ENCODE data around the gene RNF144B.
A peak's percentile ranks its signal among the peaks of the same experiment; 100 is the strongest.

Gene RNF144B

DNA sequence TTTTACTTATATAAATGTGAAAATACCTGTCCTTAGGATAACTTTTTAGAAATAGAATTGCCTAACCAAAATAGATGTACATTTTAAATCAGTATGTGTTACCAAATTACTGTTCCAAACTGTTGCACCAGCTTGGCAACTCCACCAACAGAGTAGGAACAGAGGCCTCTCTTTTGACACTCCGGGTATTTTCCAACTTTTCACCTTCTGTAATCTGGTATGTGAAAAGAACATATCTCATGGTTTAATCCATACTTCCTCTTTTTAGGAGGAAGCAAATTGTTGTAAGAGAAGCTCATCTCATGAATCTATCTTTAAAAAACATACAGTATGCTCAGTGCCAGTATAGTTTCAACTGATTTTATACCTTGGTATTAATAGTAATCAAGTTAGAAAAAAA is 24.9 kb downstream of the RNF144B start:
- peak; percentile 80 for DNase-seq

- no peak for DNase-seq
These were observed 25.5 kb downstream of the RNF144B start for GRCh38 chr6:18412644-18413043.

DNA sequence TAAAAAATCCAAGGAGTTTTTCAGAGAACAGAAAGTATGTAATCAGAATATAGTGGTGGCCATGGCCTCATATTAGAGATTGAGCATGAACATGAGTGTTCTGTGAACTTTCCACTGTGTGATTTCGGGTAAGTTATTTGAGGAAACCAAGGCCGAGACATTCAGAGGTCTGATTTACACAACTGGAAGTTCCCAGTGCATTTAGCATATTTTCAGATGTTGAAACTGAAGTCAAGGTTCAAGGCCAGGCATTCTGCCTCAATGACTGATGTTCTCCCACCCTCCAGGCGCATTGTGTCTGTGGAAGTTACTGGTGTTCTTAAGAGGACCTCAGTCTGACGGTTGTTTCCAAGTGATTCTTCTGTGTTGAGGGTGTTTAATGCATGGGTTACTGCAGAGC is 26.2 kb downstream of the RNF144B start:
- no peak for DNase-seq

DNA sequence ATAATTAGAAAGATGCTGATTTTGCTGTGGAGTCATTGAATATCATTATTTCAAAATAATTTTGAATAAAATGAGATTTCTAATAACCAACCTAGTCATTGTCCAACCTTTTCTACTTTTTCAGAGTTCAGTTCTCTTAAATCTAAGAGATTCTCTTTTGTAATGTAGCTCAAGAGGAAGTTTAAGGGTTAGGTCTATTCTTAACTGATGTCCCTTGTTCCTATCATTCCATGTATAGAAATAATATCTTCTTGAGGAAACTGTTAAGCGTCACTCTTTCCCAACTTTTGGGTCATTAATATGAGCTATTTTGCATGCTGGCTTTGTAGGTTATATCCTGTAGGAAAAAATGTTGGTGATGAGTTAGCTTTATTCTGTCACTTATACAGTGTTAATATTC is 27.0 kb downstream of the RNF144B start:
- no peak for DNase-seq

DNA sequence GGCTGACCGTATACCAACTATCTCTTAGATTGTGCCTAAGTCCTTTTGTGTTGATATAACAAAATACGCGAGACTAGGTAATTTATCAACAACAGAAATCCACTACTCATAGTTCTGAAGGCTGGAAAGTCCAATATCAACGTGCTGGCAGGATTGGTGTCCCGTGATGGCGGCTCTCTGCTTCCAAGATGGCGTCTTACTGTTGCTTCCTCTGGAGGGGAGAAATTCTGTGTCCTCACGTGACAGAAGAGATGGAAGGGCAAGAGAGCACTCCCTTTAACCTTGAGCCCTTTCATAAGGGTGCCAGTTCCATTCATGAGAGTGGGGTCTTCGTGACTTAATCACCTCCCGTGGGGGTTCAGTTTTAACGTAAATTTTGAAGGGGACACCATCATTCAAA is 28.1 kb downstream of the RNF144B start:
- DNase-seq: no peak

DNA sequence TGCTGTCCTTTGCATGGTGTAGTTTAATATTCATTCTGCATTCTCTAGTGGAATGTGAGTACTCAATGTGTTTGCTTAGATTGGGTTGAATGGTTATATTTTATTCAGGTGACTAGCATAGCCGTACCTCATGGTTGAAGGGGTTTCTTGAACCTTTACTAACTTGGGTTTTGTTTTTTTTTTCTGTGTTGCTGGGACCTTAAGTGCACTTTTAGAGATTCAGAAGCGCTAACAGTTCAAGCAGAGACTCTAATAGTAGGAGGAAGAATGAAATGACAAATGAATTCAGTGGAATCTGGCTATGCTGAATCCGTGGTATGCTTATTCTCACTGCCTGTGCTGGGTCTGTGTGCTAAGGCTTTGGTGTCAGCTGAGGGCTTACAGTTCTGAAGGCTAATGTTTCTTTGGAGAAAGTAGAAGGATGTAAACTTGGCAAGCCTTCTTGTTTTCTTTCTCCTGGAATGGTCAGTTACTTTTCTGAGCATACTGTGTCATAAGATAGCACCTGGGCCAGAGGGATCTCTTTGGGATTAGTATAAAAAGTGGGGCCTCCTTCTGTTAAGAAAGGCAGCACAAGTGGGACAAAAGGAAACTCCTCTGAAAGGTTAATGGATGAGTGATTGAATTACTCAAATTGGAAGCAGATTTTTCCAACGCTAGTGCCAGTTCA is 28.7 kb downstream of the RNF144B start:
- DNase-seq: no peak

DNA sequence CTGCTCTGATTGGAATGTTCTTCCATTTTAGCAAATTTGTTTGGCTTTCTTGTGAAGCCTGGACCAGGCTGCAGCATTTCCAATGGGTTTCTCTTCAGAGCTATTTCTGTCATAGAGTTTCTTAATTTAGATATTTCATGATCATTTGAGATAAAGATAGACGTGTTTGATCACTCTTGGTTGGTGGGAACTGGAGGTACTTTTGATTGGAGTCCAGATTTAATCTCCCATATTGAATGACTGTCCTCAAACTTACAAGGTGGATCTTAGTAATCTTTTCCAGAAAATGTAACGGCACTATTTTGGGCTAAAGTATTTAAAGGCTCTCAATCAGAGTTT is 29.2 kb downstream of the RNF144B start:
- no peak for DNase-seq

DNA sequence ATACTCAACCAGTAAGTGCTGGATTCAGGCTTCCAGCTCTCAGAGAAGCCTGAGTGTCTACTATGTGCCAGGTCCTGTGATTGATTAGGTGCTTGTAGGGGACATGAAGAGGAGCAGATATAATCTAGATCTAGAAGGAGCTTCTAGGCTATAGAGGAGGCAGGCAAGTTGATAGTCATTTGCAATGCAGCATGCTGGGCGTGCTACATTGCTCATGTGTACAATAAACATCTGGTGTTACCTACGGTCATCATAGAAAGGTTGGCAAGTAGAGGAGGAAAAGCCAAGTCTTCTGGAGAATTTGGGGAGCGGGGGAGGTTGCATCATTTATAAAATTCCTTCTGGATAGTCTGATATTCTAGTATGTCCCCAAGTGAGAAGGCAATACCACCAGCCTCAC is 33.2 kb downstream of the RNF144B start:
- no peak for DNase-seq

GRCh38 chr6:18422136-18422535 is 35.0 kb downstream of the RNF144B start:
- DNase-seq: no peak

GRCh38 chr6:18423426-18423825 is 36.3 kb downstream of the RNF144B start:
- DNase-seq: no peak

- no peak for DNase-seq
These were observed 37.1 kb downstream of the RNF144B start for GRCh38 chr6:18424201-18424600.

DNA sequence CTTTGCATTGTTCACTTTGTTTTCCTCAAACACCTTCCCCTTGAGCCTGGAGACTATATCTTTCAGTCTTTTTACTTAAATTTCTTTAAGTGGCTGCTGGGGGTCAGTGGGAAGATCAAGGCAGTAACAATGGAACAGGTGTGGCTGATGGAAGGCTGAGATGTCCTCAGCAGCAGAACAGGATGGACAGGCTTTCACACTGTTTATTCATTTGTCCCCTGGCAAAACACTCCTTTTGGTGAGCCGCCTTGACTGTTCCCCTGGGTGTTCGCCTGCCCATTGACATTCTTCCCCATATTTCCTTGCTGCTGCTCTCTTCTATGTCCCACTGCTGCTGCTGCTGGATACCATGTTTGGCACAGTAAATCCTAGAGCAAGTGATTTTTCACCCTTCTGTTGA is 38.1 kb downstream of the RNF144B start:
- no peak for DNase-seq

DNA sequence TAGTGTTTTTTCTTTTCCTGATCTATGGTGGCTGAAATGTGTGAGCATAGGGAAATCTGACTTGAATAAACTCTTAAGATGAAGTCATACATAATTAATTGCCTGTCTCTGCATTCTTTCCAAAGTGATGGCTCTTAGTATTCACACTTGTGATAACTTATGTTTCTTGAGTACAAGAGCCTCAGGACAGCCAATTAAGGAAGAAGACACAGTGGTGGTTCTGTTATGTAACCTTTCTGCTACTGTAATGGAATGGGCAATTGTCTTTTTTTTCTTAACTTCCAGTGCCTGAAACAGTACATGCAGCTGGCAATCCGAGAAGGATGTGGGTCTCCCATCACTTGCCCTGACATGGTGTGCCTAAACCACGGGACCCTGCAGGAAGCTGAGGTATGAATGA is 40.1 kb downstream of the RNF144B start:
- DNase-seq: no peak

GRCh38 chr6:18429655-18430297 is 42.6 kb downstream of the RNF144B start:
- DNase-seq: no peak

GRCh38 chr6:18431581-18431980 is 44.4 kb downstream of the RNF144B start:
- no peak for DNase-seq

DNA sequence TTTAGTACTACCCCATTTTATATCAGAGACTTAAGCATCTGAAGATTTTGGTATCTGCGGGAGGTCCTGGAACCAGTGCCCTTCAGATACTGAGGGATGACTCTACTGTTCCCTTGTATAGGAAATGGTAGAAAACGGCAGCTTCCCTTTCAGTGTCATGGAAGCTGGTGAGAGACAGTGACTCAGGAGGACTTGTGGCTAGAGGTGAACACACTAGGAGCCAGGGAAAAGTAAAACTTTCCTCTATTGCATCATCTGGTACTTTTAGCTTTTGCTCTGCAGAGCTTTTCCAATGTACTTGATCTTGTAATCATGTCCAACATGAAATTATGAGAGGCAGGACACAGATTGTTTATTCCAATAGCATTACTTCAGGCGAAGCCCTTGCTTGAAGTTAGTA is 45.0 kb downstream of the RNF144B start:
- peak; percentile 23 for DNase-seq

DNA sequence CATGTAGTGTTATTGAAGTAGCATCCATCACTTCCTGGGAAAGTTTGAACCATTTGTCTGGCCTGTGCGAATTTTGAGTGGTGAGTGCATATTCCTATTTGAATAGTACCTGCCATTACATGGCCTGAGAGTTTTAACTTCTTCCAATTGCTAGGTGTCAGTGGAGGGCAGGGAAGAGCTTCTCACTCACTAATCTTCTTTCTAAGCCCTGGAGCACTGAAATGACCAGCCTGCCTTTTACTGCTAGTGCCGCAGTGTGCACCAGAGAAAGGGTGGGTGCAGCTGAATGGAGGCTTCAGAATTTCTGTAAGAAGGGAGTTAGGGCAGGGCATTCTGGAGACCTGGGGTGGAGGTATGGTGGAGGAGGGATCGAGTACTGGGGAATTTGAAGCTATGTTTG is 45.5 kb downstream of the RNF144B start:
- no peak for DNase-seq

- DNase-seq: no peak
These were observed 45.9 kb downstream of the RNF144B start for GRCh38 chr6:18433059-18433458.

- DNase-seq: no peak
These were observed 49.2 kb downstream of the RNF144B start for GRCh38 chr6:18436341-18436740.

- DNase-seq: no peak
These were observed 52.4 kb downstream of the RNF144B start for GRCh38 chr6:18439581-18439980.

DNA sequence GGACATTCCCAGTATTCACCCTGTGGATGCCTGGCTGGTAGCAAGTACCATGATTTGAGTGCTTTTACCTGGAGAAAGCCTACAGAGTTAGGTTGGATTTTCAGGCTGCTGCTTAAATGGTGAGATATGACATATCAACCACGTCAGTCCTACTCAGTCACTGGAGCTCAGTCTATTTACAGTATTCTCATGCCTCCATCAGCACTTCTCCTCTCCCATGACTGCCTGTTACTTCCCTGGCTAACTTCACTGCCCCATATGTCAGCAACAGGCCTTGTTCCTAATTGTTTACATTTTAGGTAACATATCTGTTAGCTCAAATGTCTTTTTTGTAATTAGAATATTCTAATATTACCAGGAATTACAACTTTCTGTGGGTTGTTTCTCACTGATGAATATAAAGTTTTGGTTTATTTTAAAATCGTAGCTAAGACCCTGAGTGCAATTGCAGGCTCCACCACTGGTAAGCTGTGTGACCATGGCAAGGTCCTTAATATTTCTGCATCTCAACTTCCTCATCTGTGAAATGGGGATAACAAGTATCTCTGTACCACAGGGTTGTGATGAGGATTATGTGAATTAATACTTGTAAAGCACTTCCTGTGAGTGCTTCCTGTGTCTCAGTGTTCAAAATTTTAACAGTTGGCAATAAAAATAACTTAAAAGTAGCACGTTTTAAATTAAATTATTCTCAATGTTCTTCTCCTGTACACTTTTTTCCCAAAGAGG is 54.3 kb downstream of the RNF144B start:
- DNase-seq: no peak

DNA sequence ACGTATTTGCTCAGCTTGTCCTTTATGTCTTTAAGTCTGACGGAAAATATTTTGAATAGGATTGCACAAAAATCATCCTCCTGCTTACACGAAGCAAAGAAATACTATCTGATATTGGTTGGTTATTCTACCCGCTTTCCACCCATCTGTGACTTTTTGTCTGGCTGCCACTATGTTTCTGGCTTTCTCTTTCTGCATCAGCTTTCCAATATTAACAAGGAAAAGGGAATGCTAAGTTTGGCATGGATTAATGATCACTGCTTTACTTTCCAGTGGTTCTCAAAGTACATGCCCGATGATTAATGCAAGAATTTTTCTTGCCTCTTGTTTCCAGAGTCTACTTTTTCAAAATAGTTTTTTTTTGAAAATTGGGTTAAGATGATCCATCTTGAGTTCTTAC is 57.0 kb downstream of the RNF144B start:
- no peak for DNase-seq

GRCh38 chr6:18445228-18445627 is 58.1 kb downstream of the RNF144B start:
- no peak for DNase-seq

DNA sequence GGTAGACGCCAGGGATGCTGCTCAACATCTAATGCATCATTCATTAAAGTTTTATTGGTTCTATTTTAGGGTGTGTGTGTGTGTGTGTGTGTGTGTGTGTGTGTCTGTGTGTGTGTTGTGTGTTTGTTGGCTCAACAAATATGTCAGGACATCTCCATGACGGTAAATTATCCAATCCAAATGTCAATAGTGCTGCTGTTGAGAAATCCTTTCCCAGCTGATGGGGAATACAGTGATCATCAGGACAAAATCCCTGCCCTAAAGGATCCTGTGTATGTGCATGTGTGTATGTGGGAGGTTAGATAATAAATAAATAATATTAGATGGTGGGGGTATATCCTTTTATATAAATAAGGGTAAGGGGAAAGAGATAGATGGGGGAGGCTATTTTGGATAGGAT is 59.6 kb downstream of the RNF144B start:
- DNase-seq: no peak

GRCh38 chr6:18447552-18447951 is 60.4 kb downstream of the RNF144B start:
- DNase-seq: no peak

Data from OCI-M1 (cell line).